ENCODE results near the gene AGBL4. TPM values are rescaled to one million over a fixed set of nuclear protein-coding genes. Genes with fewer than 3 reads are reported as not detected.

AGBL4 gene
- total and polyA plus RNA-seq, 2 of the 13 experiments (the other 11 are each of a cell fraction or from before 2014, with no cell fraction given) = not detected

DNA sequence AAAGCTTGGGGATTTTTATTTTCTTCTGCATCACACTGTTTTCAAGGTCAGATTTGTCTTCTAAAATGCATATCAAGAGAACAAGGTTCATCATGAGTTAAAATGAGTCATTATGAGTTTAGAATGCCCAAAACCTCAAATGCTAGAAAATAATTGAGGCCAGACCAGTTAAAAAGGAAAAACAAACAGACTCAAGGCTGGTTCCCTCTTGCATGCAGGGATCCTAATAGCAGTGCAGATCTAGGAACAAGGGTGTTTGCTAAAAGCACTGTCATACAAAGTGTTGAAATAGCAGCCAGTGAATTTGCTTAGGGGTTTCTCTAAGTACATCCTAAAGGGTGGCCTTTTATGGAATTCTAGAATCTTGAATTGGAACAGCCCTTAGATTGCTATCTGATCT lies 1262.3 kb downstream of the AGBL4 start:
- H2AFZ ChIP-seq (ENCODE audit: low read length) = no peak overlapping the region
- ChIA-PET CTCF (ENCODE audit: low intra/inter-chr PET ratio, low total read pairs) (no interaction called here), POLR2A (no interaction called here)
- BruUV-seq (replicated peaks) = no TSS peak
- ATAC-seq (no peak), DNase-seq (ENCODE audit: low spot score) (no peak), FAIRE-seq (no peak)
- no peaks in the 10 kb centered on the region for H3K27me3 ChIP-seq (ENCODE audit: control insufficient read depth in 1 of 2, insufficient read depth in 2 of 2, low read length in 2 of 2)
- H3K4me3 ChIP-seq (replicated peaks in 1 of 3; ENCODE audit: insufficient read depth in 1 of 3, low read depth in 2 of 3, low read length in 3 of 3) = no peak overlapping the region
- H3K4me2 ChIP-seq (ENCODE audit: low read depth, low read length) = no peak overlapping the region
- no peaks in the 10 kb centered on the region for H4K20me1 ChIP-seq (ENCODE audit: insufficient read depth, low read length)
- no peaks in the 10 kb centered on the region for H3K9me3 ChIP-seq (ENCODE audit: low read length)
- H3K4me1 ChIP-seq (ENCODE audit: insufficient read depth, low read length) = peaks cover 14% of the 10 kb centered on the region
- in situ Hi-C loops (cut with HindIII; ENCODE audit: extremely low pct_ligation_motif_present, low pct_unique_long_range_greater_than_20kb) = no loop called here
- intact Hi-C loops (cut with micrococcal nuclease; ENCODE audit: unreplicated experiment) = no loop called here
- TF ChIP-seq PAX8 (CRISPR knock-in tag; IDR thresholded peaks at IDR 0.05; ENCODE audit: borderline replicate concordance) (no peak), PHF5A (CRISPR knock-in tag; IDR thresholded peaks at IDR 0.05; ENCODE audit: low read depth, unreplicated experiment) (no peak), ZFP37 (CRISPR knock-in tag; IDR thresholded peaks at IDR 0.05; ENCODE audit: borderline replicate concordance) (no peak), ZNF720 (CRISPR knock-in tag; IDR thresholded peaks at IDR 0.05) (no peak), ZBTB20 (CRISPR knock-in tag; IDR thresholded peaks at IDR 0.05; ENCODE audit: borderline replicate concordance, low read depth) (no peak), ZNF451 (CRISPR knock-in tag; IDR thresholded peaks at IDR 0.05) (no peak), RAD21 (CRISPR knock-in tag; IDR thresholded peaks at IDR 0.05) (no peak), TFDP1 (CRISPR knock-in tag; IDR thresholded peaks at IDR 0.05; ENCODE audit: borderline replicate concordance) (no peak), HDAC2 (CRISPR knock-in tag; IDR thresholded peaks at IDR 0.05) (no peak), SOX5 (CRISPR knock-in tag; IDR thresholded peaks at IDR 0.05; ENCODE audit: borderline replicate concordance) (no peak), SP1 (IDR thresholded peaks at IDR 0.05) (no peak), SP1 (CRISPR knock-in tag; IDR thresholded peaks at IDR 0.05) (no peak), REL (CRISPR knock-in tag; conservative IDR thresholded peaks at IDR 0.05) (no peak), ZNF441 (CRISPR knock-in tag; IDR thresholded peaks at IDR 0.05; ENCODE audit: borderline replicate concordance) (no peak), FOXO4 (CRISPR knock-in tag; conservative IDR thresholded peaks at IDR 0.05) (no peak), JUND (CRISPR knock-in tag; IDR thresholded peaks at IDR 0.05) (no peak), ATM (IDR thresholded peaks at IDR 0.05; ENCODE audit: borderline replicate concordance) (no peak)
- TF ChIP-seq, protein P1, sequence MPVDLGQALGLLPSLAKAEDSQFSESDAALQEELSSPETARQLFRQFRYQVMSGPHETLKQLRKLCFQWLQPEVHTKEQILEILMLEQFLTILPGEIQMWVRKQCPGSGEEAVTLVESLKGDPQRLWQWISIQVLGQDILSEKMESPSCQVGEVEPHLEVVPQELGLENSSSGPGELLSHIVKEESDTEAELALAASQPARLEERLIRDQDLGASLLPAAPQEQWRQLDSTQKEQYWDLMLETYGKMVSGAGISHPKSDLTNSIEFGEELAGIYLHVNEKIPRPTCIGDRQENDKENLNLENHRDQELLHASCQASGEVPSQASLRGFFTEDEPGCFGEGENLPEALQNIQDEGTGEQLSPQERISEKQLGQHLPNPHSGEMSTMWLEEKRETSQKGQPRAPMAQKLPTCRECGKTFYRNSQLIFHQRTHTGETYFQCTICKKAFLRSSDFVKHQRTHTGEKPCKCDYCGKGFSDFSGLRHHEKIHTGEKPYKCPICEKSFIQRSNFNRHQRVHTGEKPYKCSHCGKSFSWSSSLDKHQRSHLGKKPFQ (CRISPR knock-in tag; IDR thresholded peaks at IDR 0.05; ENCODE audit: insufficient replicate concordance) = no peak
- TF ChIP-seq, protein P2, sequence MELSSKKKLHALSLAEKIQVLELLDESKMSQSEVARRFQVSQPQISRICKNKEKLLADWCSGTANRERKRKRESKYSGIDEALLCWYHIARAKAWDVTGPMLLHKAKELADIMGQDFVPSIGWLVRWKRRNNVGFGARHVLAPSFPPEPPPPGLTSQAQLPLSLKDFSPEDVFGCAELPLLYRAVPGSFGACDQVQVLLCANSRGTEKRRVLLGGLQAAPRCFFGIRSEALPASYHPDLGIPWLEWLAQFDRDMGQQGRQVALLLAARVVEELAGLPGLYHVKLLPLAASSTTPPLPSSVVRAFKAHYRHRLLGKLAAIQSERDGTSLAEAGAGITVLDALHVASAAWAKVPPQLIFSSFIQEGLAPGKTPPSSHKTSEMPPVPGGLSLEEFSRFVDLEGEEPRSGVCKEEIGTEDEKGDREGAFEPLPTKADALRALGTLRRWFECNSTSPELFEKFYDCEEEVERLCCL (CRISPR knock-in tag; IDR thresholded peaks at IDR 0.05; ENCODE audit: borderline replicate concordance) = no peak
- no peak overlapping the region for H3K9ac ChIP-seq (ENCODE audit: insufficient read depth, low read depth, low read length)
- no peaks in the 10 kb centered on the region for H3K36me3 ChIP-seq (replicated peaks in 1 of 2; ENCODE audit: control insufficient read depth in 1 of 2, insufficient read depth in 2 of 2, low read length in 2 of 2)
- H3K79me2 ChIP-seq (ENCODE audit: insufficient read depth, low read length) = no peaks in the 10 kb centered on the region
- no peak overlapping the region for H3K27ac ChIP-seq (ENCODE audit: extremely low read length, insufficient read depth, low read length)
